Measurements from ENCODE around the gene SLC7A8.
A peak's percentile ranks its signal among the peaks of the same experiment; 100 is the strongest.

SLC7A8 gene

DNA sequence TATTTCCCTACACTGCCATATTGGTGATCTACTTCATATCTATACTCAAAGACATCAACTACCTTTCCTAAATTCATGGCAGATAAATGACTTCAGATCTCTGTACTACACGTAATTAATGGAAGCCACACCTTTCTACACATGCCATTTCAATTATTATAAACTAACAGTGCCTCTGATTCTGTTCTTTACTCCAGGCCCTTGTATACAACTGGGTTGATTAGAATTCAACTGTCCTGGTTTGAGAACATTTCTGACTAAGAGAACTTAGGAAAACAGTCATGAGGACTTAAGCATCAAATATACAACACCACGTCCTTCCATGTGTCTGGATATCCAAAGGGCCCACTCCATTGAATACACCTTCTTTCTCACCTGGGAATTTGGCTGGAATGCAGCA lies 90.4 kb downstream of the SLC7A8 start:
- DNase-seq (ENCODE audit: low read depth) = no peak
- TF ChIP-seq, protein P1, sequence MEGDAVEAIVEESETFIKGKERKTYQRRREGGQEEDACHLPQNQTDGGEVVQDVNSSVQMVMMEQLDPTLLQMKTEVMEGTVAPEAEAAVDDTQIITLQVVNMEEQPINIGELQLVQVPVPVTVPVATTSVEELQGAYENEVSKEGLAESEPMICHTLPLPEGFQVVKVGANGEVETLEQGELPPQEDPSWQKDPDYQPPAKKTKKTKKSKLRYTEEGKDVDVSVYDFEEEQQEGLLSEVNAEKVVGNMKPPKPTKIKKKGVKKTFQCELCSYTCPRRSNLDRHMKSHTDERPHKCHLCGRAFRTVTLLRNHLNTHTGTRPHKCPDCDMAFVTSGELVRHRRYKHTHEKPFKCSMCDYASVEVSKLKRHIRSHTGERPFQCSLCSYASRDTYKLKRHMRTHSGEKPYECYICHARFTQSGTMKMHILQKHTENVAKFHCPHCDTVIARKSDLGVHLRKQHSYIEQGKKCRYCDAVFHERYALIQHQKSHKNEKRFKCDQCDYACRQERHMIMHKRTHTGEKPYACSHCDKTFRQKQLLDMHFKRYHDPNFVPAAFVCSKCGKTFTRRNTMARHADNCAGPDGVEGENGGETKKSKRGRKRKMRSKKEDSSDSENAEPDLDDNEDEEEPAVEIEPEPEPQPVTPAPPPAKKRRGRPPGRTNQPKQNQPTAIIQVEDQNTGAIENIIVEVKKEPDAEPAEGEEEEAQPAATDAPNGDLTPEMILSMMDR (IDR thresholded peaks at IDR 0.05; ENCODE audit: control insufficient read depth, extremely low read depth, insufficient read depth) = no peak
- no peak overlapping the region for H3K4me3 ChIP-seq (ENCODE audit: low read depth, low read length)

DNA sequence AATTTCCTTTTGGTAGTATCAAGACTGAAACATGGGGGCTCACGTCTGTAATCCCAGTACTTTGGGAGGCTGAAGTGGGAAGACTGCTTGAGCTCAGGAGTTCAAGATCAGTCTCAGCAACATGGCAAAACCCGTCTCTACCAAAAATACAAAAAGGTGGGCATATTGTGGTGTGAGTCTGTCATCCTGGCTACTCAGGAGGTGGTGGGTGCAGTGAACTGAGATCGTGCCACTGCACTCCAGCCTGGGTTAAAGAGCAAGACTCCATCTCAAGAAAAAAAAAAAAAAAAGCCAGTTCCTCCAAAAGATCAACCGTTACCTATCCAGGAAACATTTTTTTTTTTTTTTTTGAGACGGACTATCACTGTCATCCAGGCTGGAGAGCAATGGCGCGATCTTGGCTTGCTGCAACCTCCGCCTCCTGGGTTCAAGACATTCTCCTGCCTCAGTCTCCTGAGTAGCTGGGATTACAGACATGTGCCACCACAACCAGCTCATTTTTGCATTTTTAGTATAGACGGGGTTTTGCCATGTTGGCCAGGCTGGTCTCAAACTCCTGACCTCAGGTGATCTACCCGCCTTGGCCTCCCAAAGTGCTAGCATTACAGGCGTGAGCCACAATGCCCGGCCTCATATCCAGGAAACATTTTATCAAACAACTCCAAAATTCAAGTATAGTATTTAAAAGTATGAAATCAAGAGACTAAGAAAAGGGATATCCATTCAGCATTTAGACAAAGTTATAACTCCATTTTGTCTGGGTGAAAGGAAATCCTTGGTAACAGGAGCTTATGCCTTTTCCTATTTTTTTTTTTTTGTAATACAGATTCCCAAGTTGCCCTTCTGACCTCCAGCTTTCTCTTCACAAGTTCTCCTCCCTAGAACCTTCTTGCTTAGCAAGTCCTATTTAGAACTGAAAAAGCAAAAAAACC lies 91.9 kb downstream of the SLC7A8 start:
- no peak for DNase-seq (ENCODE audit: low read depth)
- H3K4me3 ChIP-seq (ENCODE audit: low read depth, low read length) = no peak overlapping the region
- TF ChIP-seq, protein P1 (IDR thresholded peaks at IDR 0.05; ENCODE audit: control insufficient read depth, extremely low read depth, insufficient read depth) = no peak

DNA sequence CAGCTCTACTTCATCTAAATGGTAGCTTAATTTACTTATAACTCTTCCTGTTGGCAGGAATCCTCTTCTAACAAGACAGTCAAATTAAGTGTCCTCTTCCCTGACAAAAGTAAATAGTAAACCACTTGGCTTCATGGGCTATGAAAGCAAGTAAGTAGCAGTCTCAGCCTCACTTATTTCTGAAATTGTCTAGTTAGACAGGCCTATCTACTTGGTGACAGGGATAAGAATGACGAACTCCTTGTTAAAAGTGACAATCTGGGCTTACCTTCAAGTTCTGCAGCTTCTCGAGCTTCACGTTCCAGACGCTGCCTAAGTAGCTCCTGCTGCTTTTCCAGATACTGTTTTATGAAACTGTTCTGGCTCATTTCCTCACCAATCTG lies 93.2 kb downstream of the SLC7A8 start:
- peak; percentile 92 for DNase-seq (ENCODE audit: low read depth)
- peak overlapping the region; percentile 6; the same call in 1 of the 2 replicates for H3K4me3 ChIP-seq (ENCODE audit: low read depth, low read length)

DNA sequence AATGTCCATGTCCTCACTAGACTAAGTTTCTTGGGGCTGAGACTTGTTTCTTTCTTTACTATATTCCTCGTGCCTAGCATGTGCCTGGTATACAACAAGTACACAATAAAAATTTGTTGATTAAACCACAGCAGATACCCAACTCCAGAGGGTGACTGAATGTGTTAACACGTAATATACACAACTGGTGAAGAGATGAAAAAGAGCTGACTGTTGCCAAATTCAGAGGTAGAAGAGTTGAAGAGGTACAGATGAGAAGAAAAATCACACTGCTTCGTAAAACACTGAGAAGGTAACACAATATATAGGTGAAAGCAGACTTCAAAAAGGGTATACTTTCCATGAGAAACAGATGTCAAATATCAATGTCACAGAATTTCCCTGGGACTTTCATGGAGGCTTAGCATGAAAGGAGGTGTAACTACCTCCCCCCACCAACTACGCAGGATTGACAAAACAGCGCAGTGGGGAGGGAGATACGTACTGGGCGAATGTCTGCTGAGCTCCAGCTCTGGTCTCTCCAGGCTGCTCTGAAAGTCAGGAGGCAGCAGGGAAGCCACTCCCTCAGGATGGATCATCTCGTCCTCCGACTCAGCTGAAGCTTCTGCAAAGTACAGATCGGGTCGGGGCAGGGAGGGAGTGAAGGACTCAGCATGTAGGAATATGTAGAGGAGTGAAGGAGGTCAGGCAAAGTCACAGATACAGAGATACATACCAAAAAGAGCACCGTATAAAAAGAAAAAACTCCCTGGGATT lies 93.8 kb downstream of the SLC7A8 start:
- DNase-seq (ENCODE audit: low read depth) = no peak
- TF ChIP-seq, protein P1 (IDR thresholded peaks at IDR 0.05; ENCODE audit: control insufficient read depth, extremely low read depth, insufficient read depth) = no peak

More for the DNA sequence above, 93.2 kb downstream of the SLC7A8 start:
- TF ChIP-seq, protein P1 (IDR thresholded peaks at IDR 0.05; ENCODE audit: control insufficient read depth, extremely low read depth, insufficient read depth) = no peak

DNA sequence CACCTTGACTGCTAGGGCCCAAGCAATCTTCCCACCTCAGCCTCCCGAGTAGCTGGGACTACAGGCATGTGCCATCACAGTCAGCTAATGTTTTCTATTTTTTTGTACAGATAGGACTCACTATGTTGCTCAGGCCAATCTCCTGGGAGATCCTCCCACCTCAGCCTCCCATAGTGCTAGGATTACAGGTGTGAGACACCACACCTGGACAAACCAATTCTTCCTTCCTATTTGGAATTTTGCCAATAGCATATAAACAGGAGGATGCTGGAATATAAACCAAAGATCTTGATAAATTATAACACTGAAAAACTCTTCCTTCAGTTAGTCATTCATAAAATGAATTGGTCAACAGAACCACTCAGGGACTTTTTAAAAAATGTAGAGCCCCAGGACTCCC lies 96.9 kb downstream of the SLC7A8 start:
- TF ChIP-seq, protein P1 (IDR thresholded peaks at IDR 0.05; ENCODE audit: control insufficient read depth, extremely low read depth, insufficient read depth) = no peak
- no peak for DNase-seq (ENCODE audit: low read depth)
- H3K4me3 ChIP-seq (ENCODE audit: low read depth, low read length) = no peak overlapping the region

More for the DNA sequence above, 93.8 kb downstream of the SLC7A8 start:
- H3K4me3 ChIP-seq (ENCODE audit: low read depth, low read length) = peak overlapping the region; percentile 6; the same call in 1 of the 2 replicates

DNA sequence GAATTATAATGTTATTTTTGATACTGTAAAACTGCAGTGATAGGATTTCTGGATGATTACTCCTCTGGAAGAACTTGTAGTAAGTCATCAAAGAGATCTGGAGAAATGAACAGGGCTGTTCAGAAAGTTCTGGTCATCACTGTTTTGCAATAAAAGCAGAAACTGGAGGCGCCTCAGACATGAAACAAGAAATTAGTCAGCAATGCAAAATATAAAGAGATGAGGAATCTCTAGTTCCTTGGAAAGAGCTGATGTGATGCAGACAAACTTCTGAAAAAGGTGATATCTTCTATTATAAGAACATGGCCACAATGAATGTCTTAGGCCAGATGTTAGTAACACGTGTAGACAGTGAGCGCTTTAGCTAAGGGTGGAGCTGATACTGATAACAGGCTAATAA lies 98.0 kb downstream of the SLC7A8 start:
- TF ChIP-seq, protein P1 (IDR thresholded peaks at IDR 0.05; ENCODE audit: control insufficient read depth, extremely low read depth, insufficient read depth) = no peak
- no peak for DNase-seq (ENCODE audit: low read depth)
- H3K4me3 ChIP-seq (ENCODE audit: low read depth, low read length) = no peak overlapping the region

Data from LNCaP clone FGC (cell line).